Pancreas (tissue), 10 donors: ENCODE data around the gene ACAD11. TPM values are rescaled to one million over a fixed set of nuclear protein-coding genes. Genes with fewer than 3 reads are reported as not detected.
A peak's percentile ranks its signal among the peaks of the same experiment; 100 is the strongest.

Experiments
- ATAC-seq, 4 donors: fragments of 200-7000 bp; cut with Tn5 transposase; one replicate each; pipeline versions ENCODE4 v1.8.0 to v1.9.1; 2020; ENCODE audit warnings: mild to moderate bottlenecking in 4 of 4, moderate library complexity in 4 of 4
- DNase-seq, 6 donors: peaks; one replicate each; pipeline ENCODE4 v3.0.0-alpha.2; 2020
- FAIRE-seq: peaks from 2 replicates; lab custom pipeline; 2012; peaks lifted over from hg19 to GRCh38; lab: Jason Lieb, UNC
- H3K27ac ChIP-seq, 4 donors: fragments of 200-600 bp; sonication (generic); 1 replicate in 3 of 4; 2 replicates in 1 of 4; pipeline versions ENCODE4 v1.5.0 to v1.8.0; 2020
- H3K27me3 ChIP-seq, 4 donors: fragments of 200-600 bp; one replicate each; pipeline ENCODE4 v1.8.0; 2021
- H3K36me3 ChIP-seq, 3 donors: fragments of 200-600 bp; sonication (generic) in 1 of 3; one replicate each; pipeline versions ENCODE4 v1.5.0 to v1.8.0; 2020 to 2021
- H3K4me1 ChIP-seq, 3 donors: fragments of 200-600 bp; one replicate each; pipeline ENCODE4 v1.8.0; 2021
- H3K4me3 ChIP-seq, 4 donors: fragments of 200-600 bp; sonication (generic) in 2 of 4; one replicate each; pipeline versions ENCODE4 v1.5.0 to v1.8.0; 2020 to 2021
- H3K9me3 ChIP-seq, 4 donors: fragments of 200-600 bp; one replicate each; pipeline ENCODE4 v1.8.0; 2021
- CTCF ChIP-seq, 4 donors: fragments of 200-600 bp; sonication (generic) in 3 of 4; IDR thresholded peaks; one replicate each; pipeline versions ENCODE4 v1.5.0 to v1.8.0; 2021; ENCODE audit warnings: antibody characterized with exemption in 4 of 4
- WGBS, 2 donors: extraction: QIAGEN DNeasy Blood & Tissue Kit; methylation state at CpG; one replicate each; pipeline ENCODE4 v1.1.7; 2013; 5-methylcytosine and 5-hydroxymethylcytosine counted together
- intact Hi-C, 3 donors: fragments of 100-400 bp; cut with DNase I; formaldehyde crosslinking; loops; one replicate each; pipeline versions ENCODE4 v1.11.1 to v1.14.2; 2022
- polyA plus RNA-seq, 2 donors: library from polyadenylated mRNA; stranded (reverse); fragments of 200-250 nt; gene quantifications; one replicate each; pipeline ENCODE4 v1.2.3, GENCODE V29; 2013
- total RNA-seq, 6 donors: library from RNA; stranded (reverse); fragmentation: NEBNext Ultra II Directional in 4 of 6; extraction: Animal tissue kit (Norgen Biotek cat#: 25700) in 4 of 6; gene quantifications; one replicate each; pipeline versions ENCODE4 v1.2.1 to v1.2.4, GENCODE V29; 2021 to 2023
- donor health status: healthy with polysubstance abuse.
- donor health status: DM: no; HTN: no; CAD: no; lungs with moderate emphysema.
- donor health status: DM: no; HTN: no; CAD: no.
- donor health status: control.
- donor health status: control.
- donor health status: Bipolar disorder and iron deficiency.
- donor health status: DM: yes; HTN: yes; CAD: no.
- donor health status: DM: no; HTN: no; CAD: no.
- donor health status: DM: no; HTN: no; CAD: no.
- donor health status: DM: yes; HTN: yes; CAD: no.

Gene ACAD11
- total and polyA plus RNA-seq, 8 donors, result 6.6 to 31.7 (median 12.4) TPM

GRCh38 chr3:132550579-132551305 is 108.9 kb downstream of the ACAD11 start:
- H3K27me3 ChIP-seq, result no peaks in the 10 kb centered on the region
- H3K4me1 ChIP-seq, result peaks cover 43 to 57% (median 55%) of the 10 kb centered on the region in 3 donors
- TF ChIP-seq CTCF (IDR thresholded peaks at IDR 0.05), result no peak
- WGBS, 2 donors, result 15 to 27% methylated on average over 3 of the region's 3 CpGs
- H3K36me3 ChIP-seq, result no peaks in the 10 kb centered on the region
- H3K4me3 ChIP-seq, result no peak overlapping the region
- intact Hi-C loops, result no loop called here
- ATAC-seq, result peak; percentile 56 to 69 (median 63)
- peak in 2 of 6 donors; percentile 33 to 52 for DNase-seq
- FAIRE-seq, result no peak
- H3K27ac ChIP-seq, result peak overlapping the region; percentile 36 to 65 (median 52)
- no peaks in the 10 kb centered on the region for H3K9me3 ChIP-seq

GRCh38 chr3:132549890-132550578 is 109.6 kb downstream of the ACAD11 start:
- Histone ChIP-seq H3K27me3 (no peaks in the 10 kb centered on the region), H3K27ac (peak overlapping the region; percentile 22 to 65 (median 45)), H3K4me3 (no peak overlapping the region), H3K36me3 (no peaks in the 10 kb centered on the region), H3K9me3 (no peaks in the 10 kb centered on the region), H3K4me1 (peaks cover 37 to 54% (median 52%) of the 10 kb centered on the region in 3 donors)
- peak in 2 of 4 donors; percentile 31 to 53 for ATAC-seq
- intact Hi-C loops, result no loop called here
- no peak for DNase-seq
- no peak for TF ChIP-seq CTCF (IDR thresholded peaks at IDR 0.05)
- FAIRE-seq, result no peak

GRCh38 chr3:132549169-132549568 is 110.4 kb downstream of the ACAD11 start:
- WGBS, 2 donors, result 44 to 55% methylated on average over 8 of the region's 8 CpGs
- no peaks in the 10 kb centered on the region for H3K9me3 ChIP-seq
- FAIRE-seq (no peak), ATAC-seq (peak in 3 of 4 donors; percentile 16 to 51 (median 20)), DNase-seq (peak in 4 of 6 donors; percentile 42 to 72 (median 48))
- no peak for TF ChIP-seq CTCF (IDR thresholded peaks at IDR 0.05)
- no peak overlapping the region for H3K4me3 ChIP-seq
- H3K27me3 ChIP-seq, result no peaks in the 10 kb centered on the region
- no peaks in the 10 kb centered on the region for H3K36me3 ChIP-seq
- peak overlapping the region; percentile 22 to 65 (median 45) for H3K27ac ChIP-seq
- H3K4me1 ChIP-seq, result peaks cover 37 to 45% (median 44%) of the 10 kb centered on the region in 3 donors
- intact Hi-C loops, result no loop called here

GRCh38 chr3:132545471-132545870 is 114.1 kb downstream of the ACAD11 start:
- no peaks in the 10 kb centered on the region for H3K27me3 ChIP-seq
- no peak for FAIRE-seq
- no peak for ATAC-seq
- peaks cover 23 to 31% (median 26%) of the 10 kb centered on the region in 3 donors for H3K4me1 ChIP-seq
- DNase-seq, result no peak
- H3K36me3 ChIP-seq, result no peaks in the 10 kb centered on the region
- TF ChIP-seq CTCF (IDR thresholded peaks at IDR 0.05), result no peak
- 88 to 94% methylated on average over 3 of the region's 3 CpGs for WGBS, 2 donors
- no peaks in the 10 kb centered on the region for H3K9me3 ChIP-seq
- H3K27ac ChIP-seq, result no peak overlapping the region
- intact Hi-C loops, result no loop called here
- no peak overlapping the region for H3K4me3 ChIP-seq
